HepG2 (cell line): Measurements from ENCODE around the gene MIS18BP1. TPM values are rescaled to one million over a fixed set of nuclear protein-coding genes. Genes with fewer than 3 reads are reported as not detected.
A peak's percentile ranks its signal among the peaks of the same experiment; 100 is the strongest.

Experiments
- ATAC-seq: fragments of 200-7000 bp; cut with Tn5 transposase; 3 replicates; pipeline ENCODE4 v1.9.1; 2020; ENCODE audit warnings: mild to moderate bottlenecking, moderate library complexity
- BruUV-seq: library from RNA; stranded (reverse); fragments of 400-500 nt; replicated peaks from 2 replicates; lab custom pipeline; 2021; lab: Mats Ljungman, UMichigan
- CTCF ChIA-PET: fragments of 300-600 bp; formaldehyde crosslinking; extraction: SDS; loops from one replicate; lab custom pipeline; 2021; ENCODE audit warnings: low total read pairs, inconsistent platforms, low intra/inter-chr PET ratio; lab: Yijun Ruan, JAX
- POLR2A ChIA-PET: fragments of 350-600 bp; sonication (Branson Sonifier 250); formaldehyde crosslinking; loops from one replicate; lab custom pipeline; 2020; ENCODE audit warnings: antibody characterized with exemption, inconsistent platforms; lab: Yijun Ruan, JAX
- DNase-seq: peaks from one replicate; pipeline ENCODE4 v3.0.0-alpha.2; 2015; ENCODE audit warnings: low spot score
- FAIRE-seq: peaks from 3 replicates; lab custom pipeline; 2011; peaks lifted over from hg19 to GRCh38; lab: Jason Lieb, UNC
- H2AFZ ChIP-seq: one replicate; pipeline ENCODE4 v1.6.1; 2011; ENCODE audit warnings: low read length, inconsistent platforms
- H3K27ac ChIP-seq: fragments of 300-600 bp; 3 replicates; pipeline ENCODE4 v1.8.0; 2011; ENCODE audit warnings: mixed run types, mild to moderate bottlenecking, mixed read lengths, low read length, inconsistent platforms; ENCODE audit not compliant: insufficient read depth; ENCODE audit errors: extremely low read length
- H3K27me3 ChIP-seq, 2 experiments: fragments of 200-600 bp in 1 of 2; 2 replicates in 1 of 2; 3 replicates in 1 of 2; pipeline versions ENCODE4 v1.6.0 to v1.8.0; 2011; ENCODE audit warnings: low read length in 2 of 2, mild to moderate bottlenecking in 2 of 2, moderate library complexity in 2 of 2, inconsistent platforms in 1 of 2; ENCODE audit not compliant: insufficient read depth in 2 of 2, control insufficient read depth in 1 of 2
- H3K36me3 ChIP-seq, 2 experiments: fragments of 200-600 bp in 1 of 2; replicated peaks in 1 of 2; 2 replicates in 1 of 2; 3 replicates in 1 of 2; pipeline versions ENCODE4 v1.5.1 to v1.8.0; 2011; ENCODE audit warnings: low read length in 2 of 2, inconsistent platforms in 1 of 2; ENCODE audit not compliant: insufficient read depth in 2 of 2, control insufficient read depth in 1 of 2
- H3K4me1 ChIP-seq: 2 replicates; pipeline ENCODE4 v1.5.1; 2012; ENCODE audit warnings: low read length, inconsistent platforms; ENCODE audit not compliant: insufficient read depth
- H3K4me2 ChIP-seq: 2 replicates; pipeline ENCODE4 v1.6.0; 2011; ENCODE audit warnings: low read depth, low read length, inconsistent platforms
- H3K4me3 ChIP-seq, 3 experiments: fragments of 200-600 bp in 1 of 3; sonication (generic), shearing (Covaris generic) in 1 of 3; replicated peaks in 1 of 3; 2 replicates each; pipeline ENCODE4 v1.5.1; 2011 to 2016; ENCODE audit warnings: low read length in 3 of 3, inconsistent platforms in 2 of 3, low read depth in 2 of 3, mild to moderate bottlenecking in 2 of 3, control low read depth in 1 of 3, mixed read lengths in 1 of 3; ENCODE audit not compliant: insufficient read depth in 1 of 3
- H3K79me2 ChIP-seq: one replicate; pipeline ENCODE4 v1.6.1; 2011; ENCODE audit warnings: low read length, inconsistent platforms; ENCODE audit not compliant: insufficient read depth
- H3K9ac ChIP-seq: 2 replicates; pipeline ENCODE4 v1.6.0; 2011; ENCODE audit warnings: mild to moderate bottlenecking, low read depth, low read length, inconsistent platforms; ENCODE audit not compliant: insufficient read depth
- H3K9me3 ChIP-seq: 2 replicates; pipeline ENCODE4 v1.5.1; 2012; ENCODE audit warnings: mild to moderate bottlenecking, low read length
- H4K20me1 ChIP-seq: 2 replicates; pipeline ENCODE4 v1.6.0; 2011; ENCODE audit warnings: inconsistent platforms, mild to moderate bottlenecking, low read length, moderate library complexity; ENCODE audit not compliant: insufficient read depth
- CEBPZ ChIP-seq: IDR thresholded peaks from 2 replicates; pipeline ENCODE4 v1.6.1; 2012; ENCODE audit warnings: low read length, improper control_type of control experiment
- EP300 ChIP-seq, 3 experiments: sonication (generic) in 1 of 3; formaldehyde crosslinking in 1 of 3; IDR thresholded peaks; 2 replicates each; pipeline versions ENCODE4 v1.5.1 to v1.6.1; 2011 to 2020; ENCODE audit warnings: low read depth in 2 of 3, low read length in 2 of 3, borderline replicate concordance in 1 of 3, improper control_type of control experiment in 1 of 3, mild to moderate bottlenecking in 1 of 3, missing genetic modification reagents in 1 of 3, moderate library complexity in 1 of 3
- MAFF ChIP-seq: IDR thresholded peaks from 2 replicates; pipeline ENCODE4 v1.6.1; 2011; ENCODE audit warnings: low read depth, low read length, improper control_type of control experiment
- MAFK ChIP-seq, 2 experiments: IDR thresholded peaks in 1 of 2; conservative IDR thresholded peaks in 1 of 2; 2 replicates each; pipeline ENCODE4 v1.6.1; 2011; ENCODE audit warnings: improper control_type of control experiment in 2 of 2, low read length in 2 of 2
- NFAT5 ChIP-seq: sonication (generic); formaldehyde crosslinking; IDR thresholded peaks from 2 replicates; pipeline ENCODE4 v1.4.0; 2020; ENCODE audit warnings: missing genetic modification reagents
- RNF219 ChIP-seq: sonication (generic); formaldehyde crosslinking; IDR thresholded peaks from 2 replicates; pipeline ENCODE4 v1.5.0; 2020; ENCODE audit warnings: mild to moderate bottlenecking, missing genetic modification reagents
- ZFAT ChIP-seq: sonication (generic); formaldehyde crosslinking; conservative IDR thresholded peaks from 2 replicates; pipeline ENCODE4 v1.8.1; 2023; ENCODE audit warnings: missing genetic modification reagents, inconsistent platforms
- WGBS: methylation state at CpG from one replicate; pipeline ENCODE4 v1.1.6; 2017; ENCODE audit warnings: low lambda C conversion rate; 5-methylcytosine and 5-hydroxymethylcytosine counted together
- in situ Hi-C: cut with HindIII; loops from 2 replicates; pipeline ENCODE4 v1.10.0; 2017; ENCODE audit warnings: low pct_unique_long_range_greater_than_20kb; ENCODE audit not compliant: extremely low pct_ligation_motif_present
- intact Hi-C: fragments of 100-400 bp; cut with micrococcal nuclease; formaldehyde crosslinking; loops from one replicate; pipeline ENCODE4 v1.10.0; 2022; ENCODE audit not compliant: unreplicated experiment
- polyA plus RNA-seq, 8 experiments: library from polyadenylated mRNA; depleted of rRNA in 3 of 8; stranded (reverse) in 7 of 8; unstranded in 1 of 8; fragments of >200 nt; fragmentation: Illumina TruSeq in 4 of 8; extraction: Trizol in 4 of 8; gene quantifications; 2 replicates each; pipeline versions ENCODE4 v1.2.1 to v1.2.3, GENCODE V29; 2011 to 2016; ENCODE audit warnings: low read depth in 4 of 8, missing spikeins in 1 of 8, mixed read lengths in 1 of 8; ENCODE audit not compliant: insufficient read depth in 1 of 8
- total RNA-seq, 5 experiments: library from RNA; depleted of rRNA; stranded (reverse); fragments of >200 nt; fragmentation: Illumina TruSeq; extraction: Trizol; gene quantifications; 2 replicates each; pipeline ENCODE4 v1.2.3, GENCODE V29; 2016; ENCODE audit warnings: low read depth in 1 of 5

MIS18BP1 gene
- total and polyA plus RNA-seq, 2 of the 13 experiments (the other 11 are each of a cell fraction or from before 2014, with no cell fraction given) = 9.5 to 36.4 TPM

- TF ChIP-seq CEBPZ (no peak), RNF219 (CRISPR knock-in tag) (no peak), ZFAT (no peak)
- TF ChIP-seq, all 625 proteins: peak for 0
Observed at GRCh38 chr14:45194964-45195363, 58.0 kb downstream of the MIS18BP1 start (continued).

- H4K20me1 ChIP-seq = no peaks in the 10 kb centered on the region
- H3K27ac ChIP-seq = no peak overlapping the region
- peaks cover 0 to 5% of the 10 kb centered on the region in 2 experiments; a peak in 2 of 5 replicates for H3K36me3 ChIP-seq
- H3K4me2 ChIP-seq = no peak overlapping the region
- no peaks in the 10 kb centered on the region for H3K4me1 ChIP-seq
- CTCF ChIA-PET = no interaction called here
- no peak overlapping the region for H2AFZ ChIP-seq
- in situ Hi-C loops = no loop called here
- no peaks in the 10 kb centered on the region for H3K79me2 ChIP-seq
- peak in 1 of 2 experiments; percentile 59; a peak in 2 of 4 replicates for TF ChIP-seq MAFK (conservative IDR thresholded peaks at IDR 0.05 in 1 of 2, IDR thresholded peaks at IDR 0.05 in 1 of 2; ENCODE audit: low read length in 2 of 2)
- peak; percentile 25; the same call in 1 of the 2 replicates for TF ChIP-seq MAFF
- TF ChIP-seq EP300 (IDR thresholded peaks at IDR 0.05; ENCODE audit: low read depth in 2 of 2, low read length in 2 of 2) = no peak
- no peak for TF ChIP-seq EP300 (CRISPR knock-in tag; IDR thresholded peaks at IDR 0.05; ENCODE audit: borderline replicate concordance)
- no peak for TF ChIP-seq NFAT5 (CRISPR knock-in tag)
- TF ChIP-seq, all 625 proteins: peak for 2
- Histone ChIP-seq H3K4me3 (no peak overlapping the region), H3K9ac (no peak overlapping the region), H3K9me3 (no peaks in the 10 kb centered on the region), H3K27me3 (no peaks in the 10 kb centered on the region)
- no TSS peak for BruUV-seq
- 96% methylated on average over 2 of the region's 2 CpGs for WGBS
- no peak for FAIRE-seq
- no peak for DNase-seq
- no peak for ATAC-seq
- intact Hi-C loops = no loop called here
- POLR2A ChIA-PET = no interaction called here
Observed at GRCh38 chr14:45185100-45185814, 67.7 kb downstream of the MIS18BP1 start.
